ENCODE results near the gene TRPC4AP.

DNA sequence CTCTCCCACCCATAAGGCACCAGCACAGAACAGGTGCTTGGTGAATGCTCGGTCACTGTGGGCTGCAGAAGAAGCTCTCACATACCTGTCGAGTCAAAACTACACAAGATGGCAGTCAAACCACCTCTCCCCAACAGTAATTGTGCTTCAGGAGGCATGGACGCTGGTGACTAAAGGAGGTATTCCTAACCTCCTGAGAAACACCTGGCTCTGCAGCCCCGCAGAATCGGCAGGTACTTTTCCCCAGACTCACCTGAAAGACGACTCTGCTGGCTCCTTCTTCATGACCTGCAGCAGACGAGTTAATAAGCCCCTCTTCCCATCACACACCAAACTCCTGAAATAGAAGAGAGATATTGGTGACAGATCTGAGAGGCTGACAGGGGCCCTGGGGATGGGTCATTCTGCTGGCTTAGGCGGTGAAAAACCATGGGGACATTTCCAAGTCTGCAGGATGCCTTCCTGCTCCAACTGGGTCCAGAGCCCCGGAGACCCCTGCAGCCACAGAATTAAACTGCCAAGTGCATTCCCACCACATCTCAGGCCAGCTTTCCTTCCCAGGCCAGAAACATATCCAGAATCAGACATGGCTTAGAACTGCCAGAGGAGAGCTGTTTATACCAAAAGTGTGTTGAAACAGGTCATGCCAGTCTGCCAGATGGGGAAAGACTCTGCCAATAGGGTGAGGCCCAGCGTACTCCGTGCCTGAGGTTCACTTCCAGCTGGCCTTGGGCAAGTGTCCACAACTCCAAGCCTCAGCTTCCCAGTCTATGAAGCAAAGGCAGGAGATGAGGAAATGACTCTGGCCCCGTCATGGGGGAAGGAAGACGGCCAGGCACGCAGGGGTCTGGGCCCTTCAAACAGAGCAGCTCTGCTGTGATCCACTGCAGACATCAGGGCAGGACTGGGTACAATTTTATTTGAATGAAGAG lies 83.9 kb downstream of the TRPC4AP start:
- TF ChIP-seq, protein P1, sequence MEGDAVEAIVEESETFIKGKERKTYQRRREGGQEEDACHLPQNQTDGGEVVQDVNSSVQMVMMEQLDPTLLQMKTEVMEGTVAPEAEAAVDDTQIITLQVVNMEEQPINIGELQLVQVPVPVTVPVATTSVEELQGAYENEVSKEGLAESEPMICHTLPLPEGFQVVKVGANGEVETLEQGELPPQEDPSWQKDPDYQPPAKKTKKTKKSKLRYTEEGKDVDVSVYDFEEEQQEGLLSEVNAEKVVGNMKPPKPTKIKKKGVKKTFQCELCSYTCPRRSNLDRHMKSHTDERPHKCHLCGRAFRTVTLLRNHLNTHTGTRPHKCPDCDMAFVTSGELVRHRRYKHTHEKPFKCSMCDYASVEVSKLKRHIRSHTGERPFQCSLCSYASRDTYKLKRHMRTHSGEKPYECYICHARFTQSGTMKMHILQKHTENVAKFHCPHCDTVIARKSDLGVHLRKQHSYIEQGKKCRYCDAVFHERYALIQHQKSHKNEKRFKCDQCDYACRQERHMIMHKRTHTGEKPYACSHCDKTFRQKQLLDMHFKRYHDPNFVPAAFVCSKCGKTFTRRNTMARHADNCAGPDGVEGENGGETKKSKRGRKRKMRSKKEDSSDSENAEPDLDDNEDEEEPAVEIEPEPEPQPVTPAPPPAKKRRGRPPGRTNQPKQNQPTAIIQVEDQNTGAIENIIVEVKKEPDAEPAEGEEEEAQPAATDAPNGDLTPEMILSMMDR (conservative IDR thresholded peaks at IDR 0.05; ENCODE audit: low read length), result no peak
- no peak for TF ChIP-seq EZH2phosphoT487 (IDR thresholded peaks at IDR 0.05; ENCODE audit: borderline replicate concordance)

All from Loucy (cell line).